GM12878 (cell line): ENCODE results near the gene DNMT3B. TPM values are rescaled to one million over a fixed set of nuclear protein-coding genes. Genes with fewer than 3 reads are reported as not detected.

Experiments
- ATAC-seq: fragments of 200-7000 bp; cut with Tn5 transposase; 3 replicates; pipeline ENCODE4 v1.9.1; 2020; ENCODE audit warnings: mild to moderate bottlenecking, moderate library complexity
- BruUV-seq: library from RNA; stranded (reverse); fragments of 400-500 nt; replicated peaks from 2 replicates; lab custom pipeline; 2021; lab: Mats Ljungman, UMichigan
- CTCF ChIA-PET: fragments of 300-600 bp; sonication (Branson Sonifier 250); formaldehyde crosslinking; extraction: SDS; loops from one replicate; lab custom pipeline; 2021; ENCODE audit warnings: inconsistent platforms; lab: Yijun Ruan, JAX
- POLR2A ChIA-PET: fragments of 350-600 bp; formaldehyde crosslinking; extraction: SDS; loops from one replicate; lab custom pipeline; 2021; ENCODE audit warnings: inconsistent platforms; lab: Charles Lee
- RAD21 ChIA-PET: fragments of 300-600 bp; sonication (Branson Sonifier 250); formaldehyde crosslinking; loops from one replicate; lab custom pipeline; 2023; ENCODE audit warnings: antibody characterized with exemption; ENCODE audit not compliant: unreplicated experiment; lab: Charles Lee
- SMC1A ChIA-PET: fragments of 300-600 bp; sonication (Branson Sonifier 250); formaldehyde crosslinking; loops from one replicate; lab custom pipeline; 2023; ENCODE audit not compliant: unreplicated experiment, uncharacterized antibody; lab: Charles Lee
- DNase-seq: peaks from one replicate; pipeline ENCODE4 v3.0.0-alpha.2; 2011; ENCODE audit warnings: low read depth, low spot score
- FAIRE-seq: peaks from 3 replicates; lab custom pipeline; 2011; peaks lifted over from hg19 to GRCh38; lab: Jason Lieb, UNC
- H2AFZ ChIP-seq: 2 replicates; pipeline ENCODE4 v1.6.0; 2011; ENCODE audit warnings: low read depth, low read length, control low read depth; ENCODE audit not compliant: control insufficient read depth
- H3K27ac ChIP-seq: 2 replicates; pipeline ENCODE4 v1.5.1; 2011; ENCODE audit warnings: control low read depth; ENCODE audit not compliant: control insufficient read depth, insufficient read depth
- H3K27me3 ChIP-seq, 2 experiments: replicated peaks in 1 of 2; 2 replicates each; pipeline versions ENCODE4 v1.6.0 to v1.6.1; 2011; ENCODE audit warnings: low read length in 1 of 2; ENCODE audit not compliant: control insufficient read depth in 2 of 2, insufficient read depth in 2 of 2
- H3K36me3 ChIP-seq, 2 experiments: 2 replicates each; pipeline ENCODE4 v1.5.1; 2011; ENCODE audit warnings: low read length in 1 of 2; ENCODE audit not compliant: control insufficient read depth in 2 of 2, insufficient read depth in 2 of 2
- H3K4me1 ChIP-seq: 2 replicates; pipeline ENCODE4 v1.6.1; 2011; ENCODE audit warnings: mild to moderate bottlenecking, low read length, moderate library complexity, mixed read lengths; ENCODE audit not compliant: control insufficient read depth, insufficient read depth
- H3K4me2 ChIP-seq: 2 replicates; pipeline ENCODE4 v1.6.0; 2011; ENCODE audit warnings: control low read depth; ENCODE audit not compliant: control insufficient read depth, insufficient read depth
- H3K4me3 ChIP-seq: fragments of 200-600 bp; sonication (generic); 2 replicates; pipeline ENCODE4 v1.5.1; 2016
- H3K79me2 ChIP-seq: 2 replicates; pipeline ENCODE4 v1.6.0; 2011; ENCODE audit warnings: low read length; ENCODE audit not compliant: control insufficient read depth, insufficient read depth
- H3K9ac ChIP-seq: 2 replicates; pipeline ENCODE4 v1.8.0; 2011; ENCODE audit warnings: low read length, control low read depth, mixed read lengths; ENCODE audit not compliant: control insufficient read depth, insufficient read depth
- H3K9me3 ChIP-seq: replicated peaks from 3 replicates; pipeline ENCODE4 v1.5.1; 2011; ENCODE audit warnings: mild to moderate bottlenecking, low read length; ENCODE audit not compliant: control insufficient read depth, insufficient read depth
- H4K20me1 ChIP-seq: 2 replicates; pipeline ENCODE4 v1.6.0; 2011; ENCODE audit not compliant: control insufficient read depth, insufficient read depth
- CHD4 ChIP-seq: fragments of 200-600 bp; sonication (generic); IDR thresholded peaks from 2 replicates; pipeline ENCODE4 v1.6.1; 2016; ENCODE audit warnings: mild to moderate bottlenecking
- MYC ChIP-seq: IDR thresholded peaks from 2 replicates; pipeline ENCODE4 v1.6.1; 2011; ENCODE audit warnings: mild to moderate bottlenecking, low read length, moderate library complexity, inconsistent platforms; ENCODE audit not compliant: insufficient read depth, insufficient replicate concordance, insufficient read length, severe bottlenecking
- NR2C2 ChIP-seq: IDR thresholded peaks from 2 replicates; pipeline ENCODE4 v1.6.1; 2011; ENCODE audit warnings: borderline replicate concordance, low read depth; ENCODE audit not compliant: control insufficient read depth, insufficient read length
- POLR2AphosphoS2 ChIP-seq: IDR thresholded peaks from 2 replicates; pipeline ENCODE4 v1.6.1; 2011; ENCODE audit warnings: low read depth, mild to moderate bottlenecking, low read length, improper control_type of control experiment, moderate library complexity
- SMAD1 ChIP-seq: fragments of 450-650 bp; IDR thresholded peaks from 2 replicates; pipeline ENCODE4 v1.6.1; 2018; ENCODE audit warnings: mild to moderate bottlenecking, low read depth; ENCODE audit not compliant: partially characterized antibody
- TCF3 ChIP-seq: IDR thresholded peaks from 2 replicates; pipeline ENCODE4 v1.6.1; 2012; ENCODE audit warnings: low read depth, mild to moderate bottlenecking, low read length, borderline replicate concordance; ENCODE audit not compliant: insufficient read depth
- TCF7 ChIP-seq: IDR thresholded peaks from 2 replicates; pipeline ENCODE4 v1.6.1; 2014; ENCODE audit warnings: antibody characterized with exemption, borderline replicate concordance
- YY1 ChIP-seq: IDR thresholded peaks from 2 replicates; pipeline ENCODE4 v1.6.1; 2011; ENCODE audit warnings: low read depth, mild to moderate bottlenecking, low read length
- ZNF207 ChIP-seq: fragments of 450-650 bp; IDR thresholded peaks from 2 replicates; pipeline ENCODE4 v1.6.1; 2014; ENCODE audit warnings: antibody characterized with exemption, mild to moderate bottlenecking, borderline replicate concordance
- ZNF217 ChIP-seq: fragments of 450-650 bp; IDR thresholded peaks from 2 replicates; pipeline ENCODE4 v1.6.1; 2017; ENCODE audit warnings: antibody characterized with exemption, mild to moderate bottlenecking
- WGBS: methylation state at CpG from one replicate; pipeline ENCODE4 v1.1.6; 2016; ENCODE audit warnings: low lambda C conversion rate; ENCODE audit not compliant: insufficient replicate concordance, insufficient coverage; ENCODE audit errors: missing lambda C conversion rate; 5-methylcytosine and 5-hydroxymethylcytosine counted together
- in situ Hi-C: fragments of 300-500 bp; cut with MboI; formaldehyde crosslinking; loops from 9 replicates; pipeline ENCODE4 v1.14.3; 2018; ENCODE audit warnings: mixed read lengths
- intact Hi-C: fragments of 100-400 bp; cut with micrococcal nuclease; formaldehyde crosslinking; loops from one replicate; pipeline ENCODE4 v1.14.2; 2022; ENCODE audit not compliant: unreplicated experiment
- polyA plus RNA-seq, 11 experiments: library from polyadenylated mRNA; depleted of rRNA in 4 of 11; unstranded in 6 of 11; stranded (reverse) in 5 of 11; fragments of >200 nt; fragmentation: Nextera tagmentation in 4 of 11; fragmentation: Illumina TruSeq in 1 of 11; extraction: Ambion mirVana in 4 of 11; extraction: Trizol in 1 of 11; gene quantifications; 1 replicate in 1 of 11; 2 replicates in 10 of 11; pipeline versions ENCODE4 v1.2.1 to v1.2.3, GENCODE V29; 2011 to 2016; ENCODE audit warnings: inconsistent platforms in 2 of 11, missing spikeins in 2 of 11, low read depth in 1 of 11
- total RNA-seq, 4 experiments: library from RNA; depleted of rRNA in 3 of 4; stranded (reverse); fragments of >200 nt in 3 of 4; fragmentation: Illumina TruSeq in 1 of 4; extraction: Trizol in 1 of 4; gene quantifications; 2 replicates each; pipeline versions ENCODE4 v1.2.1 to v1.2.3, GENCODE V29; 2013 to 2021
- TF ChIP-seq, protein P1 (sequence below): fragments of 450-650 bp; IDR thresholded peaks from 2 replicates; pipeline ENCODE4 v1.6.1; 2017; ENCODE audit warnings: borderline replicate concordance
- TF ChIP-seq, protein P2 (sequence below): fragments of 450-650 bp; formaldehyde crosslinking; IDR thresholded peaks from 2 replicates; pipeline ENCODE4 v1.4.0; 2020; ENCODE audit warnings: mild to moderate bottlenecking, moderate library complexity

The DNMT3B gene
- total and polyA plus RNA-seq, 10 of the 15 experiments (the other 5 are each of a cell fraction or from before 2014, with no cell fraction given) = 0.23 to 1.9 (median 1.1) TPM

DNA sequence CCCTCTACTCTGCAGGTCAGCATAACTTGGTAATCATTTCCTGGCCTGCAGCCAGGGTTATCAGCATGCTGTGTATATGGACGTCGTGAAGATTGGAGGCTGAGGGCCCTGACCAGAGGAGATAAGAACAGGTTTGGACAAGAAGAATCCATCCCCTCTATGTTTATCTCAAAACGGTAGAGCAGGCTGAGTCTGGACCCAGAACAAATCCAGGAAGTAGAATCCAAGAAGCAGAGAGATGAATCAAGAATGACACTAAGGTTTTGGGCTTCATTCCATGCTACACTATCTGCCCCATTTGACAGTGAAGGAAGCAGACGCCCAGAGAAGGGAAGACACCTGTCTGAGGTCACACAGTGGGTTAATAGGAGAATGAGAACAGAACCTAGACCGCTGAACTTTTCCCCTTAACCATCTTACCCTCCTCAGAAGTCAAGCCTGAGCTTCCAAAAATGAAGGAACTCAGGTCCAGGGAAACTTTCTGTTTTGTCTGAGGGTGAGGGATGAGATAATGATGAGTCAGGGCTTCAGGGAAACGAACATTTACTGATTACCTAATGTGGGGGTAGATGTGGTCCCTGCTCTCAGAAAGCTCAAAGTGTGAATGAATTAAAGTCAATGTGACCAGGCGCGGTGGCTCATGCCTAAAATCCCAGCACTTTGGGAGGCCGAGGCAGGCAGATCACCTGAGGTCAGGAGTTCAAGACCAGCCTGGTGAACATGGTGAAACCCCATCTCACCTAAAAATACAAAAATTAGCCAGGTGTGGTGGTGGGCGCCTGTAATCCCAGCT is 9.5 kb upstream of the DNMT3B start:
- no peak overlapping the region for H2AFZ ChIP-seq
- H3K36me3 ChIP-seq = no peaks in the 10 kb centered on the region
- in situ Hi-C loops (no loop called here), intact Hi-C loops (no loop called here)
- no peaks in the 10 kb centered on the region for H4K20me1 ChIP-seq
- no peaks in the 10 kb centered on the region for H3K4me1 ChIP-seq
- FAIRE-seq (no peak), ATAC-seq (no peak), DNase-seq (no peak)
- BruUV-seq = no TSS peak
- RAD21 ChIA-PET = no interaction called here
- H3K9ac ChIP-seq = no peak overlapping the region
- no peaks in the 10 kb centered on the region for H3K27me3 ChIP-seq
- H3K27ac ChIP-seq = no peak overlapping the region
- no peaks in the 10 kb centered on the region for H3K9me3 ChIP-seq
- no peaks in the 10 kb centered on the region for H3K79me2 ChIP-seq
- SMC1A ChIA-PET = no interaction called here
- H3K4me3 ChIP-seq = no peak overlapping the region
- POLR2A ChIA-PET = no interaction called here
- CTCF ChIA-PET = no interaction called here
- WGBS = 54% methylated on average over 10 of the region's 10 CpGs
- H3K4me2 ChIP-seq = no peak overlapping the region
- TF ChIP-seq YY1 = no peak
- no peak for TF ChIP-seq POLR2AphosphoS2
- no peak for TF ChIP-seq MYC
- TF ChIP-seq TCF7 = no peak
- TF ChIP-seq NR2C2 = no peak
- no peak for TF ChIP-seq TCF3

DNA sequence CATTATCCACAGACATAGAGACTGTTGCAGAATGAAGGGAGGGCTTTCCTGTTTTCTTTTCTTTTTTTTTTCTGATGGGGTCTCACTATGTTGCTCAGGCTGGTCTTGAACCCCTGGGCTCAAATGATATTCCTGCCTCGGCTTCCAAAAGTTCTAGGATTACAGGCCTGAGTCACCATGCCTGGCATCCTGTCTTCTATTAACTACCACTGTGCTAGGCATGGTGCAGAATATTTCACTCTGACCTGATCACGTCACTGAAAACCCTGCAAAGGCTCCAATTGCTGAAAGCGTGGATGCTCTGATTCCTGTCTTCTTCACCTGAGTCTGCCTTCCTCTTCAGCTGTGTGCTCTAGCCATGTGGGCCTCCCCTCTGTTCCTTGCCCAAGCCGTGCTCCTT is 8.5 kb upstream of the DNMT3B start:
- no peaks in the 10 kb centered on the region for H4K20me1 ChIP-seq
- no peaks in the 10 kb centered on the region for H3K27me3 ChIP-seq
- H3K4me3 ChIP-seq = no peak overlapping the region
- H3K4me1 ChIP-seq = no peaks in the 10 kb centered on the region
- H2AFZ ChIP-seq = no peak overlapping the region
- no peak overlapping the region for H3K4me2 ChIP-seq
- H3K27ac ChIP-seq = no peak overlapping the region
- no peak overlapping the region for H3K9ac ChIP-seq
- no peak for ATAC-seq
- H3K9me3 ChIP-seq = no peaks in the 10 kb centered on the region
- TF ChIP-seq, protein P1, sequence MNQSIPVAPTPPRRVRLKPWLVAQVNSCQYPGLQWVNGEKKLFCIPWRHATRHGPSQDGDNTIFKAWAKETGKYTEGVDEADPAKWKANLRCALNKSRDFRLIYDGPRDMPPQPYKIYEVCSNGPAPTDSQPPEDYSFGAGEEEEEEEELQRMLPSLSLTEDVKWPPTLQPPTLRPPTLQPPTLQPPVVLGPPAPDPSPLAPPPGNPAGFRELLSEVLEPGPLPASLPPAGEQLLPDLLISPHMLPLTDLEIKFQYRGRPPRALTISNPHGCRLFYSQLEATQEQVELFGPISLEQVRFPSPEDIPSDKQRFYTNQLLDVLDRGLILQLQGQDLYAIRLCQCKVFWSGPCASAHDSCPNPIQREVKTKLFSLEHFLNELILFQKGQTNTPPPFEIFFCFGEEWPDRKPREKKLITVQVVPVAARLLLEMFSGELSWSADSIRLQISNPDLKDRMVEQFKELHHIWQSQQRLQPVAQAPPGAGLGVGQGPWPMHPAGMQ = no peak
- TF ChIP-seq ZNF217 (no peak), ZNF207 (no peak), YY1 (no peak), CHD4 (no peak), SMAD1 (no peak)
- TF ChIP-seq, protein P2, sequence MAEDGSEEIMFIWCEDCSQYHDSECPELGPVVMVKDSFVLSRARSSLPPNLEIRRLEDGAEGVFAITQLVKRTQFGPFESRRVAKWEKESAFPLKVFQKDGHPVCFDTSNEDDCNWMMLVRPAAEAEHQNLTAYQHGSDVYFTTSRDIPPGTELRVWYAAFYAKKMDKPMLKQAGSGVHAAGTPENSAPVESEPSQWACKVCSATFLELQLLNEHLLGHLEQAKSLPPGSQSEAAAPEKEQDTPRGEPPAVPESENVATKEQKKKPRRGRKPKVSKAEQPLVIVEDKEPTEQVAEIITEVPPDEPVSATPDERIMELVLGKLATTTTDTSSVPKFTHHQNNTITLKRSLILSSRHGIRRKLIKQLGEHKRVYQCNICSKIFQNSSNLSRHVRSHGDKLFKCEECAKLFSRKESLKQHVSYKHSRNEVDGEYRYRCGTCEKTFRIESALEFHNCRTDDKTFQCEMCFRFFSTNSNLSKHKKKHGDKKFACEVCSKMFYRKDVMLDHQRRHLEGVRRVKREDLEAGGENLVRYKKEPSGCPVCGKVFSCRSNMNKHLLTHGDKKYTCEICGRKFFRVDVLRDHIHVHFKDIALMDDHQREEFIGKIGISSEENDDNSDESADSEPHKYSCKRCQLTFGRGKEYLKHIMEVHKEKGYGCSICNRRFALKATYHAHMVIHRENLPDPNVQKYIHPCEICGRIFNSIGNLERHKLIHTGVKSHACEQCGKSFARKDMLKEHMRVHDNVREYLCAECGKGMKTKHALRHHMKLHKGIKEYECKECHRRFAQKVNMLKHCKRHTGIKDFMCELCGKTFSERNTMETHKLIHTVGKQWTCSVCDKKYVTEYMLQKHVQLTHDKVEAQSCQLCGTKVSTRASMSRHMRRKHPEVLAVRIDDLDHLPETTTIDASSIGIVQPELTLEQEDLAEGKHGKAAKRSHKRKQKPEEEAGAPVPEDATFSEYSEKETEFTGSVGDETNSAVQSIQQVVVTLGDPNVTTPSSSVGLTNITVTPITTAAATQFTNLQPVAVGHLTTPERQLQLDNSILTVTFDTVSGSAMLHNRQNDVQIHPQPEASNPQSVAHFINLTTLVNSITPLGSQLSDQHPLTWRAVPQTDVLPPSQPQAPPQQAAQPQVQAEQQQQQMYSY (CRISPR knock-in tag) = no peak
- TF ChIP-seq, all 136 proteins: peak for 0
- SMC1A ChIA-PET = no interaction called here
- in situ Hi-C loops = no loop called here
- POLR2A ChIA-PET = no interaction called here
- intact Hi-C loops = no loop called here
- no TSS peak for BruUV-seq
- Histone ChIP-seq H3K36me3 (no peaks in the 10 kb centered on the region), H3K79me2 (no peaks in the 10 kb centered on the region)
- no peak for DNase-seq
- no peak for FAIRE-seq
- WGBS = 49% methylated on average over 4 of the region's 4 CpGs
- CTCF ChIA-PET = no interaction called here
- RAD21 ChIA-PET = no interaction called here
